ENCODE data around the gene C19orf44. TPM values are rescaled to one million over a fixed set of nuclear protein-coding genes. Genes with fewer than 3 reads are reported as not detected.

C19orf44 gene
- polyA plus RNA-seq, 1 donor (not counting 4 experiments of a cell fraction or from before 2014, with no cell fraction given) = 2.7 TPM

GRCh38 chr19:16540948-16541347 lies 44.8 kb downstream of the C19orf44 start:
- Histone ChIP-seq H3K79me2 (ENCODE audit: control insufficient read depth, insufficient read depth, low read length) (peaks cover 80% of the 10 kb centered on the region), H3K9me3 (ENCODE audit: control insufficient read depth, low read depth, low read length) (no peaks in the 10 kb centered on the region), H4K20me1 (ENCODE audit: control insufficient read depth, extremely low read depth, insufficient read depth, low read length) (peaks cover 26% of the 10 kb centered on the region), H3K9ac (ENCODE audit: control insufficient read depth, extremely low read depth, insufficient read depth, low read length) (peak overlapping the region; percentile 94), H2AFZ (ENCODE audit: control insufficient read depth, low read length) (no peak overlapping the region), H3K4me1 (ENCODE audit: control insufficient read depth, extremely low read depth, insufficient read depth, low read length) (peaks cover 14% of the 10 kb centered on the region), H3K27ac (ENCODE audit: control insufficient read depth, insufficient read depth, low read length) (peak overlapping the region; percentile 80), H3K9me1 (ENCODE audit: control insufficient read depth, extremely low read depth, insufficient read depth, low read length) (no peaks in the 10 kb centered on the region), H3K4me2 (ENCODE audit: control insufficient read depth, extremely low read depth, insufficient read depth, low read depth, low read length) (peak overlapping the region; percentile 97), H3K27me3 (ENCODE audit: control insufficient read depth, extremely low read depth, insufficient read depth, low read length) (no peaks in the 10 kb centered on the region), H3K4me3 (ENCODE audit: control insufficient read depth in 2 of 3, extremely low read depth in 1 of 3, insufficient read depth in 2 of 3, low read depth in 1 of 3, low read length in 3 of 3) (peak overlapping the region; percentile 78 to 99 (median 99)), H3K36me3 (ENCODE audit: control insufficient read depth in 2 of 2, extremely low read depth in 1 of 2, insufficient read depth in 2 of 2, low read length in 2 of 2) (peaks cover 18 to 37% of the 10 kb centered on the region in 2 experiments)
- FAIRE-seq (no peak), DNase-seq (ENCODE audit: low read depth, low spot score) (no peak)
- dilution Hi-C loops (cut with MboI; ENCODE audit: extremely low pct_ligation_motif_present, low sequenced_read_pairs) = no loop called here
- TF ChIP-seq CTCF (optimal IDR thresholded peaks at IDR 0.05 in 1 of 3, IDR thresholded peaks at IDR 0.05 in 1 of 3, conservative IDR thresholded peaks at IDR 0.05 in 1 of 3; ENCODE audit: extremely low read depth in 1 of 3, insufficient read depth in 2 of 3, low read length in 3 of 3) (no peak), EZH2 (IDR thresholded peaks at IDR 0.05; ENCODE audit: low read length) (no peak)

GRCh38 chr19:16541526-16542044 lies 45.4 kb downstream of the C19orf44 start:
- Histone ChIP-seq H3K9me1 (ENCODE audit: control insufficient read depth, extremely low read depth, insufficient read depth, low read length) (no peaks in the 10 kb centered on the region), H3K4me3 (ENCODE audit: control insufficient read depth in 2 of 3, extremely low read depth in 1 of 3, insufficient read depth in 2 of 3, low read depth in 1 of 3, low read length in 3 of 3) (peak overlapping the region; percentile 78 to 99 (median 99)), H3K27ac (ENCODE audit: control insufficient read depth, insufficient read depth, low read length) (peak overlapping the region; percentile 80), H3K27me3 (ENCODE audit: control insufficient read depth, extremely low read depth, insufficient read depth, low read length) (no peaks in the 10 kb centered on the region), H3K4me2 (ENCODE audit: control insufficient read depth, extremely low read depth, insufficient read depth, low read depth, low read length) (peak overlapping the region; percentile 97), H3K79me2 (ENCODE audit: control insufficient read depth, insufficient read depth, low read length) (peaks cover 73% of the 10 kb centered on the region), H3K36me3 (ENCODE audit: control insufficient read depth in 2 of 2, extremely low read depth in 1 of 2, insufficient read depth in 2 of 2, low read length in 2 of 2) (peaks cover 14 to 31% of the 10 kb centered on the region in 2 experiments), H3K9ac (ENCODE audit: control insufficient read depth, extremely low read depth, insufficient read depth, low read length) (peak overlapping the region; percentile 94), H2AFZ (ENCODE audit: control insufficient read depth, low read length) (peak overlapping the region; percentile 0), H3K9me3 (ENCODE audit: control insufficient read depth, low read depth, low read length) (no peaks in the 10 kb centered on the region), H4K20me1 (ENCODE audit: control insufficient read depth, extremely low read depth, insufficient read depth, low read length) (peaks cover 23% of the 10 kb centered on the region), H3K4me1 (ENCODE audit: control insufficient read depth, extremely low read depth, insufficient read depth, low read length) (peaks cover 14% of the 10 kb centered on the region)
- DNase-seq (ENCODE audit: low read depth, low spot score) = no peak
- TF ChIP-seq CTCF (optimal IDR thresholded peaks at IDR 0.05 in 1 of 3, IDR thresholded peaks at IDR 0.05 in 1 of 3, conservative IDR thresholded peaks at IDR 0.05 in 1 of 3; ENCODE audit: extremely low read depth in 1 of 3, insufficient read depth in 2 of 3, low read length in 3 of 3) (no peak), EZH2 (IDR thresholded peaks at IDR 0.05; ENCODE audit: low read length) (no peak)
- FAIRE-seq = no peak
- dilution Hi-C loops (cut with MboI; ENCODE audit: extremely low pct_ligation_motif_present, low sequenced_read_pairs) = no loop called here
